SK-N-MC (cell line): Measurements from ENCODE around the gene ORC3.
A peak's percentile ranks its signal among the peaks of the same experiment; 100 is the strongest.

ENCODE experiments used
- DNase-seq: peaks from one replicate; pipeline ENCODE4 v3.0.0-alpha.2; 2011; ENCODE audit warnings: low read depth, low spot score
- H3K27ac ChIP-seq: fragments of 200-600 bp; sonication (generic); 2 replicates; pipeline ENCODE4 v1.5.1; 2016; ENCODE audit warnings: mixed run types
- H3K36me3 ChIP-seq: fragments of 200-600 bp; sonication (generic); 2 replicates; pipeline ENCODE4 v1.6.1; 2017; ENCODE audit warnings: antibody characterized with exemption, low read length, mixed read lengths; ENCODE audit not compliant: insufficient read depth
- H3K4me3 ChIP-seq: fragments of 200-600 bp; sonication (generic); 2 replicates; pipeline ENCODE4 v1.5.1; 2016
- H3K9ac ChIP-seq: fragments of 200-600 bp; sonication (generic); 2 replicates; pipeline ENCODE4 v1.8.0; 2017; ENCODE audit warnings: mixed run types, mixed read lengths; ENCODE audit not compliant: insufficient read length
- H3K9me3 ChIP-seq: fragments of 200-600 bp; sonication (generic); 2 replicates; pipeline ENCODE4 v1.6.1; 2017; ENCODE audit warnings: low read depth, mild to moderate bottlenecking, antibody characterized with exemption, low read length, moderate library complexity, mixed read lengths
- EZH2 ChIP-seq: fragments of 200-600 bp; sonication (generic); IDR thresholded peaks from one replicate; pipeline ENCODE4 v1.6.1; 2017; ENCODE audit warnings: antibody characterized with exemption
- FOXP2 ChIP-seq: optimal IDR thresholded peaks from 2 replicates; pipeline ENCODE3; 2011; ENCODE audit warnings: mild to moderate bottlenecking, moderate library complexity; ENCODE audit not compliant: insufficient read depth; ENCODE audit errors: extremely low read length, control extremely low read depth
- POLR2AphosphoS5 ChIP-seq: IDR thresholded peaks from 2 replicates; pipeline ENCODE4 v1.6.1; 2012; ENCODE audit warnings: mild to moderate bottlenecking, low read depth, low read length, borderline replicate concordance

The ORC3 gene

GRCh38 chr6:87658516-87658915, 68.6 kb downstream of the ORC3 start:
- H3K9ac ChIP-seq, result no peak overlapping the region
- DNase-seq, result no peak
- H3K9me3 ChIP-seq, result no peaks in the 10 kb centered on the region
- TF ChIP-seq EZH2, result no peak
- no peak overlapping the region for H3K27ac ChIP-seq
- peaks cover 24% of the 10 kb centered on the region for H3K36me3 ChIP-seq
- H3K4me3 ChIP-seq, result no peak overlapping the region

- Histone ChIP-seq H3K36me3 (peaks cover 26% of the 10 kb centered on the region), H3K27ac (no peak overlapping the region), H3K9me3 (no peaks in the 10 kb centered on the region), H3K4me3 (no peak overlapping the region), H3K9ac (no peak overlapping the region)
- no peak for DNase-seq
- TF ChIP-seq EZH2, result no peak
- no peak for TF ChIP-seq POLR2AphosphoS5
- TF ChIP-seq FOXP2, result no peak
Measured at GRCh38 chr6:87660226-87660911, 70.4 kb downstream of the ORC3 start.

GRCh38 chr6:87661016-87661415, 71.1 kb downstream of the ORC3 start:
- H3K9me3 ChIP-seq, result no peaks in the 10 kb centered on the region
- H3K36me3 ChIP-seq, result peaks cover 30% of the 10 kb centered on the region
- TF ChIP-seq FOXP2 (no peak), POLR2AphosphoS5 (no peak), EZH2 (no peak)
- H3K9ac ChIP-seq, result no peak overlapping the region
- H3K4me3 ChIP-seq, result no peak overlapping the region
- H3K27ac ChIP-seq, result no peak overlapping the region
- no peak for DNase-seq

- Histone ChIP-seq H3K4me3 (no peak overlapping the region), H3K36me3 (peaks cover 29% of the 10 kb centered on the region), H3K9ac (no peak overlapping the region), H3K9me3 (no peaks in the 10 kb centered on the region), H3K27ac (no peak overlapping the region)
- TF ChIP-seq FOXP2 (no peak), EZH2 (no peak), POLR2AphosphoS5 (no peak)
- no peak for DNase-seq
Measured at GRCh38 chr6:87661503-87661902, 71.6 kb downstream of the ORC3 start.

GRCh38 chr6:87663434-87663833, 73.5 kb downstream of the ORC3 start:
- no peak overlapping the region for H3K4me3 ChIP-seq
- no peak for TF ChIP-seq POLR2AphosphoS5
- TF ChIP-seq FOXP2, result no peak
- TF ChIP-seq EZH2, result no peak
- no peak overlapping the region for H3K27ac ChIP-seq
- H3K9ac ChIP-seq, result no peak overlapping the region
- no peak for DNase-seq
- H3K36me3 ChIP-seq, result peaks cover 32% of the 10 kb centered on the region
- H3K9me3 ChIP-seq, result no peaks in the 10 kb centered on the region

GRCh38 chr6:87664921-87665485, 75.1 kb downstream of the ORC3 start:
- no peaks in the 10 kb centered on the region for H3K9me3 ChIP-seq
- no peak overlapping the region for H3K4me3 ChIP-seq
- no peak for DNase-seq
- H3K27ac ChIP-seq, result no peak overlapping the region
- peaks cover 39% of the 10 kb centered on the region for H3K36me3 ChIP-seq
- no peak overlapping the region for H3K9ac ChIP-seq
- TF ChIP-seq FOXP2 (no peak), POLR2AphosphoS5 (no peak), EZH2 (no peak)

- Histone ChIP-seq H3K4me3 (no peak overlapping the region), H3K36me3 (peaks cover 53% of the 10 kb centered on the region), H3K9ac (no peak overlapping the region), H3K27ac (no peak overlapping the region), H3K9me3 (no peaks in the 10 kb centered on the region)
- no peak for DNase-seq
- TF ChIP-seq EZH2, result no peak
- TF ChIP-seq POLR2AphosphoS5, result no peak
- TF ChIP-seq FOXP2, result no peak
Measured at GRCh38 chr6:87667032-87667431, 77.1 kb downstream of the ORC3 start.

- peaks cover 61% of the 10 kb centered on the region for H3K36me3 ChIP-seq
- H3K4me3 ChIP-seq, result no peak overlapping the region
- H3K9ac ChIP-seq, result no peak overlapping the region
- no peaks in the 10 kb centered on the region for H3K9me3 ChIP-seq
- DNase-seq, result no peak
- TF ChIP-seq FOXP2, result no peak
- no peak for TF ChIP-seq POLR2AphosphoS5
- no peak for TF ChIP-seq EZH2
- 0 out of 2 replicates have a peak overlapping the region, but pooled peaks have one; percentile 16 for H3K27ac ChIP-seq
Measured at GRCh38 chr6:87668013-87668412, 78.1 kb downstream of the ORC3 start.

- no peak for DNase-seq
- H3K9me3 ChIP-seq, result no peaks in the 10 kb centered on the region
- no peak overlapping the region for H3K9ac ChIP-seq
- no peak overlapping the region for H3K4me3 ChIP-seq
- no peak overlapping the region for H3K27ac ChIP-seq
- peaks cover 70% of the 10 kb centered on the region for H3K36me3 ChIP-seq
- TF ChIP-seq POLR2AphosphoS5 (no peak), FOXP2 (no peak), EZH2 (no peak)
Measured at GRCh38 chr6:87669051-87669450, 79.1 kb downstream of the ORC3 start.
